ENCODE data around the gene EEF1AKMT1. TPM values are rescaled to one million over a fixed set of nuclear protein-coding genes. Genes with fewer than 3 reads are reported as not detected.

Gene EEF1AKMT1
- total and polyA plus RNA-seq, 2 donors (not counting 1 experiment from before 2014, with no cell fraction given), result 7.6 to 18.0 TPM

DNA sequence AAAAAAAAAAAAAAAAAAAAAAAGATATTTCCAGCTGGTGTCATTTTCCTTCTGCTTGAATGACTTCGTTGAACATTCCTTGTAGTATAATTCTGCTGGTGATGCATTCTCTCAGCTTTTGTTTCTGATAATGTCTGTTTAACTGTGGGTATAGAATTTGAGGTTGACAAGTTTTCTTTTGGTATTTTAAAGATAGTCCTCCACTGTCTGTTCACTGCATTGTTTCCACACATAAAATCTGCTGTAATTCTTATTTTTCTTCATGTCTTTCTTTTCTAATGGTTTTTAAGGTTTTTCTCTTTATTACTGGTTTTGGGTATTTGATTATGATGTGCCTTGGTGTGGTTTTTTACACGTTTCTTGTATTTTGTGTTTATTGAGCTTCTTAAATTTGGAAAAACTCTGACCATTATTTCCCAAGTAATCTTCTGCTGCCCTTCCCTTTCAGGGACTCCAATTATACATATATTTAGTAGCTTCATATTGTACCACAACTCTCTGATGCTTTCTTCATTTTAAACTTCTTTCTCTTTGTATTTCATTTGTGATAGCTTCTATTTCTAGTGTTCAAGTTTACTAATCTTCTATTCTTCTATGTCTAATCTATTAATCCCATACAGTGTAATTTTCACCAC is 6.3 kb downstream of the EEF1AKMT1 start:
- Histone ChIP-seq H3K79me2 (ENCODE audit: control insufficient read depth, insufficient read depth, low read length) (peaks cover 2% of the 10 kb centered on the region), H3K9me3 (ENCODE audit: control insufficient read depth, insufficient read depth, low read depth, low read length) (no peaks in the 10 kb centered on the region), H3K9ac (ENCODE audit: insufficient read depth, low read length) (no peak overlapping the region), H3K4me1 (ENCODE audit: control insufficient read depth, extremely low read depth, insufficient read depth, low read length) (no peaks in the 10 kb centered on the region), H3K4me2 (ENCODE audit: extremely low read depth, insufficient read depth, low read length) (no peak overlapping the region), H2AFZ (ENCODE audit: low read length) (no peak overlapping the region), H3K36me3 (ENCODE audit: control insufficient read depth, insufficient read depth, low read length) (no peaks in the 10 kb centered on the region), H4K20me1 (ENCODE audit: control insufficient read depth, extremely low read depth, insufficient read depth, low read length) (no peaks in the 10 kb centered on the region), H3K4me3 (replicated peaks in 1 of 4; ENCODE audit: control extremely low read depth in 1 of 4, insufficient read depth in 1 of 4, low read depth in 3 of 4, low read length in 4 of 4) (no peak overlapping the region), H3K27me3 (ENCODE audit: control insufficient read depth, insufficient read depth, low read length) (no peaks in the 10 kb centered on the region), H3K27ac (ENCODE audit: insufficient read depth, low read length) (no peak overlapping the region)
- TF ChIP-seq EZH2 (IDR thresholded peaks at IDR 0.05; ENCODE audit: low read length, missing control alignments) (no peak), CTCF (conservative IDR thresholded peaks at IDR 0.05 in 1 of 2, IDR thresholded peaks at IDR 0.05 in 1 of 2; ENCODE audit: low read depth in 1 of 2, low read length in 2 of 2) (no peak)
- DNase-seq (ENCODE audit: low read depth in 2 of 2), result no peak

DNA sequence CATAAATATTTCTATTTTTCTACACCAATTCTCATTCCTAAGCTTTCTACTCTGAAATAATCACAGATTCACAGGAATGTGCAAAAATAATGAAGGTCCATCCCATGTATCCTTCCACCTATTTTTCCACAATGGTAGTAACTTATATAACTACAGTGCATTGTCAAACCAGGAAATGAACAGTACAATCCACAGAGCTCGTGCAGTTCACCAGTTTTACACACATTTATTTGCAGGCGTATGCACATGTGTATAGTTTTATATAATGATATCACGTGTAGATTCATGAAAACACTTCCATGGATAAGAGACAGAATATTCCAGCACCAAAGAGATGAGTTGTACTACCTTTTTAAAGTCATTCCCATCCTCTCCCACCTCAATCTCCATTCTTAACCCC is 12.9 kb downstream of the EEF1AKMT1 start:
- no peak overlapping the region for H2AFZ ChIP-seq (ENCODE audit: low read length)
- H3K4me3 ChIP-seq (replicated peaks in 1 of 4; ENCODE audit: control extremely low read depth in 1 of 4, insufficient read depth in 1 of 4, low read depth in 3 of 4, low read length in 4 of 4), result no peak overlapping the region
- H3K36me3 ChIP-seq (ENCODE audit: control insufficient read depth, insufficient read depth, low read length), result no peaks in the 10 kb centered on the region
- H3K4me2 ChIP-seq (ENCODE audit: extremely low read depth, insufficient read depth, low read length), result no peak overlapping the region
- H3K27ac ChIP-seq (ENCODE audit: insufficient read depth, low read length), result no peak overlapping the region
- H3K79me2 ChIP-seq (ENCODE audit: control insufficient read depth, insufficient read depth, low read length), result no peaks in the 10 kb centered on the region
- TF ChIP-seq EZH2 (IDR thresholded peaks at IDR 0.05; ENCODE audit: low read length, missing control alignments) (no peak), CTCF (conservative IDR thresholded peaks at IDR 0.05 in 1 of 2, IDR thresholded peaks at IDR 0.05 in 1 of 2; ENCODE audit: low read depth in 1 of 2, low read length in 2 of 2) (no peak)
- H3K9ac ChIP-seq (ENCODE audit: insufficient read depth, low read length), result no peak overlapping the region
- no peaks in the 10 kb centered on the region for H3K4me1 ChIP-seq (ENCODE audit: control insufficient read depth, extremely low read depth, insufficient read depth, low read length)
- no peaks in the 10 kb centered on the region for H4K20me1 ChIP-seq (ENCODE audit: control insufficient read depth, extremely low read depth, insufficient read depth, low read length)
- no peaks in the 10 kb centered on the region for H3K27me3 ChIP-seq (ENCODE audit: control insufficient read depth, insufficient read depth, low read length)
- no peak for DNase-seq (ENCODE audit: low read depth in 2 of 2)
- H3K9me3 ChIP-seq (ENCODE audit: control insufficient read depth, insufficient read depth, low read depth, low read length), result no peaks in the 10 kb centered on the region

DNA sequence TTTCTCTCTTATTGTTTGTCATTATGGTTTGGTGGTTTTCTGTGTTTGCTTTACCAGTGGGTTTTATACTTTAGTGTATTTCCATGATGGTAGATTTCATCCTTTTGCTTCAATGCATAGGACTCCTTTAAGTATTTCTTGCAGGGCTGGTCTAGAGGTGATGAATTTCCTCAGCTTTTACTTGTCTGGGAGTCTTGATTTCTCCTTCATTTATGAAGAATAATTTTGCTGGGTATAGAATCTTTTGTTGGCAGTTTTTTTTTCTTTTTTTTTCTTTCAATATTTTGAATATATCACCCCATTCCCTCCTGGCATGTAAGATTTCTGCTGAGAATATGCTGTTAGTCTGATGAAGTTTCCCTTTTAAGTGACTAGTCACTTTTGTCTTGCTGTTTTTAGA is 19.8 kb downstream of the EEF1AKMT1 start:
- H3K4me3 ChIP-seq (replicated peaks in 1 of 4; ENCODE audit: control extremely low read depth in 1 of 4, insufficient read depth in 1 of 4, low read depth in 3 of 4, low read length in 4 of 4), result no peak overlapping the region

More for the DNA sequence above, 19.8 kb downstream of the EEF1AKMT1 start:
- Histone ChIP-seq H3K9me3 (ENCODE audit: control insufficient read depth, insufficient read depth, low read depth, low read length) (no peaks in the 10 kb centered on the region), H2AFZ (ENCODE audit: low read length) (no peak overlapping the region), H3K9ac (ENCODE audit: insufficient read depth, low read length) (no peak overlapping the region), H3K4me2 (ENCODE audit: extremely low read depth, insufficient read depth, low read length) (no peak overlapping the region), H3K27me3 (ENCODE audit: control insufficient read depth, insufficient read depth, low read length) (no peaks in the 10 kb centered on the region), H4K20me1 (ENCODE audit: control insufficient read depth, extremely low read depth, insufficient read depth, low read length) (no peaks in the 10 kb centered on the region), H3K4me1 (ENCODE audit: control insufficient read depth, extremely low read depth, insufficient read depth, low read length) (no peaks in the 10 kb centered on the region), H3K36me3 (ENCODE audit: control insufficient read depth, insufficient read depth, low read length) (no peaks in the 10 kb centered on the region), H3K79me2 (ENCODE audit: control insufficient read depth, insufficient read depth, low read length) (no peaks in the 10 kb centered on the region), H3K27ac (ENCODE audit: insufficient read depth, low read length) (no peak overlapping the region)
- no peak for DNase-seq (ENCODE audit: low read depth in 2 of 2)
- no peak for TF ChIP-seq EZH2 (IDR thresholded peaks at IDR 0.05; ENCODE audit: low read length, missing control alignments)
- TF ChIP-seq CTCF (conservative IDR thresholded peaks at IDR 0.05 in 1 of 2, IDR thresholded peaks at IDR 0.05 in 1 of 2; ENCODE audit: low read depth in 1 of 2, low read length in 2 of 2), result no peak

Measured in fibroblast of lung (primary cell).